HG02970 (cell line): Measurements from ENCODE around the gene DVL1.

Experiments used
- ATAC-seq: cut with Tn5 transposase; IDR thresholded peaks from one replicate; pipeline ENCODE4 v1.9.1; 2021; ENCODE audit warnings: mild to moderate bottlenecking, moderate library complexity, moderate number of reproducible peaks; ENCODE audit not compliant: unreplicated experiment, low FRiP score

Gene DVL1

GRCh38 chr1:1356796-1357401, 7.7 kb upstream of the DVL1 start:
- ATAC-seq, result no peak

- ATAC-seq, result no peak
These were observed 7.1 kb upstream of the DVL1 start for GRCh38 chr1:1356166-1356795.

GRCh38 chr1:1355416-1355815, 6.2 kb upstream of the DVL1 start:
- no peak for ATAC-seq

GRCh38 chr1:1354271-1355247, 5.3 kb upstream of the DVL1 start:
- no peak for ATAC-seq

- no peak for ATAC-seq
These were observed 4.4 kb upstream of the DVL1 start for GRCh38 chr1:1353389-1354151.

GRCh38 chr1:1352786-1353388, 3.7 kb upstream of the DVL1 start:
- no peak for ATAC-seq

GRCh38 chr1:1351511-1352427, 2.6 kb upstream of the DVL1 start:
- ATAC-seq, result no peak

GRCh38 chr1:1348420-1349255, 580 bp downstream of the DVL1 start:
- peak; percentile 34 for ATAC-seq

- ATAC-seq, result no peak
These were observed 1.4 kb downstream of the DVL1 start for GRCh38 chr1:1347663-1348419.

- ATAC-seq, result no peak
These were observed 2.1 kb downstream of the DVL1 start for GRCh38 chr1:1347026-1347595.

GRCh38 chr1:1346501-1346890, 2.7 kb downstream of the DVL1 start:
- ATAC-seq, result no peak

GRCh38 chr1:1345860-1346500, 3.2 kb downstream of the DVL1 start:
- no peak for ATAC-seq

GRCh38 chr1:1345384-1345783, 3.8 kb downstream of the DVL1 start:
- ATAC-seq, result no peak

- ATAC-seq, result no peak
These were observed 4.4 kb downstream of the DVL1 start for GRCh38 chr1:1344655-1345361.

- ATAC-seq, result no peak
These were observed 5.3 kb downstream of the DVL1 start for GRCh38 chr1:1343811-1344421.
